Vagina (tissue), 2 donors: ENCODE data around the gene ITIH6.

Experiments used
- CTCF ChIP-seq, 3 experiments: fragments of 450-650 bp in 2 of 3; fragments of 200-600 bp in 1 of 3; sonication (generic) in 1 of 3; IDR thresholded peaks; one replicate each; pipeline ENCODE4 v1.5.1; 2017 to 2019; ENCODE audit warnings: antibody characterized with exemption in 3 of 3, mild to moderate bottlenecking in 2 of 3, moderate library complexity in 2 of 3
- POLR2AphosphoS5 ChIP-seq, 2 donors: sonication (generic); formaldehyde crosslinking; IDR thresholded peaks; one replicate each; pipeline ENCODE4 v1.9.0; 2017; ENCODE audit warnings: antibody characterized with exemption in 2 of 2, mild to moderate bottlenecking in 2 of 2, low read depth in 1 of 2; ENCODE audit not compliant: insufficient read depth in 1 of 2

- TF ChIP-seq POLR2AphosphoS5 (IDR thresholded peaks at IDR 0.05; ENCODE audit: insufficient read depth in 1 of 2, low read depth in 1 of 2) (no peak), CTCF (IDR thresholded peaks at IDR 0.05) (no peak)
These were observed 13.3 kb upstream of the ITIH6 start for GRCh38 chrX:54811301-54811885.
